Measurements from ENCODE around the gene PTPRK. TPM values are rescaled to one million over a fixed set of nuclear protein-coding genes. Genes with fewer than 3 reads are reported as not detected.

PTPRK gene
- total and polyA plus RNA-seq, 8 donors = 57.0 to 90.4 (median 78.6) TPM

GRCh38 chr6:128068119-128068479, 452.3 kb downstream of the PTPRK start:
- H3K27me3 ChIP-seq = no peaks in the 10 kb centered on the region
- H3K4me1 ChIP-seq = no peaks in the 10 kb centered on the region
- intact Hi-C loops (cut with DNase I) = no loop called here
- no peak for ATAC-seq
- TF ChIP-seq, protein P1, sequence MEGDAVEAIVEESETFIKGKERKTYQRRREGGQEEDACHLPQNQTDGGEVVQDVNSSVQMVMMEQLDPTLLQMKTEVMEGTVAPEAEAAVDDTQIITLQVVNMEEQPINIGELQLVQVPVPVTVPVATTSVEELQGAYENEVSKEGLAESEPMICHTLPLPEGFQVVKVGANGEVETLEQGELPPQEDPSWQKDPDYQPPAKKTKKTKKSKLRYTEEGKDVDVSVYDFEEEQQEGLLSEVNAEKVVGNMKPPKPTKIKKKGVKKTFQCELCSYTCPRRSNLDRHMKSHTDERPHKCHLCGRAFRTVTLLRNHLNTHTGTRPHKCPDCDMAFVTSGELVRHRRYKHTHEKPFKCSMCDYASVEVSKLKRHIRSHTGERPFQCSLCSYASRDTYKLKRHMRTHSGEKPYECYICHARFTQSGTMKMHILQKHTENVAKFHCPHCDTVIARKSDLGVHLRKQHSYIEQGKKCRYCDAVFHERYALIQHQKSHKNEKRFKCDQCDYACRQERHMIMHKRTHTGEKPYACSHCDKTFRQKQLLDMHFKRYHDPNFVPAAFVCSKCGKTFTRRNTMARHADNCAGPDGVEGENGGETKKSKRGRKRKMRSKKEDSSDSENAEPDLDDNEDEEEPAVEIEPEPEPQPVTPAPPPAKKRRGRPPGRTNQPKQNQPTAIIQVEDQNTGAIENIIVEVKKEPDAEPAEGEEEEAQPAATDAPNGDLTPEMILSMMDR (IDR thresholded peaks at IDR 0.05) = no peak
- DNase-seq = no peak
- no peaks in the 10 kb centered on the region for H3K9me3 ChIP-seq
- H3K4me3 ChIP-seq = no peak overlapping the region
- H3K27ac ChIP-seq = no peak overlapping the region
- H3K36me3 ChIP-seq = no peaks in the 10 kb centered on the region

GRCh38 chr6:128067446-128068118, 452.8 kb downstream of the PTPRK start:
- H3K9me3 ChIP-seq = no peaks in the 10 kb centered on the region
- no peaks in the 10 kb centered on the region for H3K27me3 ChIP-seq
- TF ChIP-seq, protein P1 (IDR thresholded peaks at IDR 0.05) = no peak
- no peaks in the 10 kb centered on the region for H3K4me1 ChIP-seq
- no peaks in the 10 kb centered on the region for H3K36me3 ChIP-seq
- intact Hi-C loops (cut with DNase I) = no loop called here
- no peak overlapping the region for H3K4me3 ChIP-seq
- ATAC-seq (no peak), DNase-seq (no peak)
- H3K27ac ChIP-seq = no peak overlapping the region

GRCh38 chr6:128065072-128065471, 455.3 kb downstream of the PTPRK start:
- Histone ChIP-seq H3K9me3 (no peaks in the 10 kb centered on the region), H3K4me1 (no peaks in the 10 kb centered on the region), H3K27ac (no peak overlapping the region), H3K4me3 (no peak overlapping the region), H3K36me3 (no peaks in the 10 kb centered on the region), H3K27me3 (no peaks in the 10 kb centered on the region)
- no peak for ATAC-seq
- DNase-seq = no peak
- TF ChIP-seq, protein P1 (IDR thresholded peaks at IDR 0.05) = no peak
- intact Hi-C loops (cut with DNase I) = no loop called here

- DNase-seq (no peak), ATAC-seq (no peak)
- TF ChIP-seq, protein P1 (IDR thresholded peaks at IDR 0.05) = no peak
- intact Hi-C loops (cut with DNase I) = no loop called here
- Histone ChIP-seq H3K36me3 (no peaks in the 10 kb centered on the region), H3K9me3 (no peaks in the 10 kb centered on the region), H3K27me3 (no peaks in the 10 kb centered on the region), H3K27ac (no peak overlapping the region), H3K4me3 (no peak overlapping the region), H3K4me1 (no peaks in the 10 kb centered on the region)
Observed at GRCh38 chr6:128064540-128064895, 455.9 kb downstream of the PTPRK start.

DNA sequence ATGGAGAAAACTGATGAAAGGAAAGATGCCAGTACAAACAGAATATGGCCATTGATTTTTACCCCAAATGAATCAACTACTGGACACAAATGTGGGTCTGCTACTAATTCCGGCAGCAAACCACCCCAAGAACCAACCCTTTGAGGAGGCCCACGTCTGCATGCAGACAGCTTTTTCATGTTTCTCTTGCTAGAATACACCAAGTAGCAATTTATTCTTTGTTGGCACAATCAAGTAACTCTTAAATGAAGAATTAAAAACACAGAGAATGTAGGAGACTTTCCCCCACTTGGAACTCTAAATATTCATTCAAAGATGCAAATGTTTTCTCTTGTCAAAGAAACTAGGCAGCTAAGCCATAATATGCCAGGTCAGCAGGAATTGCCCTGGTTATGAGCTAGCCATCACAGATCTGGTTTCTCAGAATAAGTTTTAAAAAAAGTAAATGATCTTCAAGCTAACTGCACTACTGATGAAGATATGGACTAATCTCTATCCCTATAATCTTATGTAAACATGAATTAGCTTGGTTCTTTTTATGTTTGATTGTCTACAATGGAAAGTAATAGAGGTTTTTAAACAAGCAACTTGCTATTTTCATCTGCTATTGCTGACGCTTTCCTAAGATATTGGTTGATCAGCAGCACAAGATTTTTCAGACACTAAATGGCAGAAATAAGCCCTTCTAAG, 456.4 kb downstream of the PTPRK start:
- Histone ChIP-seq H3K36me3 (no peaks in the 10 kb centered on the region), H3K9me3 (no peaks in the 10 kb centered on the region), H3K4me1 (no peaks in the 10 kb centered on the region), H3K27me3 (no peaks in the 10 kb centered on the region), H3K27ac (no peak overlapping the region), H3K4me3 (no peak overlapping the region)
- TF ChIP-seq, protein P1 (IDR thresholded peaks at IDR 0.05) = no peak
- DNase-seq = no peak
- ATAC-seq = no peak
- intact Hi-C loops (cut with DNase I) = no loop called here

Data from left lung (tissue), 10 donors.